HFF-Myc (cell line): ENCODE results near the gene CHPF.

Experiments used
- DNase-seq: peaks from one replicate; pipeline ENCODE4 v3.0.0-alpha.2; 2011; ENCODE audit warnings: low read depth; ENCODE audit errors: extremely low read depth
- H3K4me3 ChIP-seq: replicated peaks from 2 replicates; pipeline ENCODE4 v1.5.1; 2011; ENCODE audit warnings: low read depth, mild to moderate bottlenecking, control low read depth, low read length
- CTCF ChIP-seq: IDR thresholded peaks from 2 replicates; pipeline ENCODE4 v1.5.1; 2012; ENCODE audit warnings: mild to moderate bottlenecking, low read depth, low read length, control low read depth; ENCODE audit errors: missing control alignments

CHPF gene

GRCh38 chr2:219496247-219496824 lies 47.3 kb downstream of the CHPF start:
- H3K4me3 ChIP-seq, result no peak overlapping the region
- no peak for TF ChIP-seq CTCF
- no peak for DNase-seq

- H3K4me3 ChIP-seq, result no peak overlapping the region
- peak; percentile 78 for TF ChIP-seq CTCF
- DNase-seq, result no peak
Measured at GRCh38 chr2:219495531-219496122, 48.0 kb downstream of the CHPF start.

- no peak overlapping the region for H3K4me3 ChIP-seq
- no peak for TF ChIP-seq CTCF
- DNase-seq, result no peak
Measured at GRCh38 chr2:219494952-219495530, 48.6 kb downstream of the CHPF start.

- TF ChIP-seq CTCF, result no peak
- H3K4me3 ChIP-seq, result no peak overlapping the region
- no peak for DNase-seq
Measured at GRCh38 chr2:219493086-219493485, 50.5 kb downstream of the CHPF start.

- TF ChIP-seq CTCF, result no peak
- no peak for DNase-seq
- H3K4me3 ChIP-seq, result no peak overlapping the region
Measured at GRCh38 chr2:219492575-219492974, 51.0 kb downstream of the CHPF start.

GRCh38 chr2:219491278-219491963 lies 52.2 kb downstream of the CHPF start:
- no peak for TF ChIP-seq CTCF
- DNase-seq, result no peak
- no peak overlapping the region for H3K4me3 ChIP-seq
